Kidney glomerular epithelial cell (primary cell): ENCODE results near the gene CHMP6.
A peak's percentile ranks its signal among the peaks of the same experiment; 100 is the strongest.
"Not testable (repeated sequence)": the region's sequence is repeated elsewhere in the genome, so short reads cannot be mapped to it uniquely, and the experiment has no call there.

Experiments
- DNase-seq: peaks from one replicate; lab custom pipeline; 2025; lab: John Stamatoyannopoulos, UW

Gene CHMP6

GRCh38 chr17:81030312-81030711 is 38.7 kb downstream of the CHMP6 start:
- not testable (repeated sequence) for DNase-seq

- peak; percentile 74 for DNase-seq
Measured at GRCh38 chr17:81030741-81031565, 39.3 kb downstream of the CHMP6 start.

- DNase-seq, result no peak
Measured at GRCh38 chr17:81031566-81032550, 40.2 kb downstream of the CHMP6 start.

- no peak for DNase-seq
Measured at GRCh38 chr17:81032641-81033480, 41.2 kb downstream of the CHMP6 start.

GRCh38 chr17:81033535-81034167 is 42.0 kb downstream of the CHMP6 start:
- no peak for DNase-seq

- DNase-seq, result no peak
Measured at GRCh38 chr17:81034168-81034777, 42.6 kb downstream of the CHMP6 start.

- DNase-seq, result peak; percentile 89
Measured at GRCh38 chr17:81034779-81035520, 43.3 kb downstream of the CHMP6 start, which contains the start of gene BAIAP2. TSS of gene BAIAP2 (plus strand) at chr17:81035151. CDS start at chr17:81035255, 104 bp downstream.

GRCh38 chr17:81035521-81036196 is 44.0 kb downstream of the CHMP6 start:
- DNase-seq, result no peak

GRCh38 chr17:81036197-81036941 is 44.7 kb downstream of the CHMP6 start:
- peak; percentile 31 for DNase-seq

- DNase-seq, result no peak
Measured at GRCh38 chr17:81037026-81037797, 45.6 kb downstream of the CHMP6 start.

- DNase-seq, result peak; percentile 59
Measured at GRCh38 chr17:81037798-81038733, 46.4 kb downstream of the CHMP6 start.

- no peak for DNase-seq
Measured at GRCh38 chr17:81039096-81039495, 47.5 kb downstream of the CHMP6 start.

GRCh38 chr17:81039854-81040758 is 48.5 kb downstream of the CHMP6 start:
- DNase-seq, result peak; percentile 56

- no peak for DNase-seq
Measured at GRCh38 chr17:81040791-81041337, 49.2 kb downstream of the CHMP6 start.

- DNase-seq, result no peak
Measured at GRCh38 chr17:81042606-81043005, 51.0 kb downstream of the CHMP6 start.
